Activated CD8-positive, alpha-beta memory T cell treated with anti-CD3 and anti-CD28 coated beads, Interleukin-2, amount 50 U/mL, for 1 hour (primary cell): ENCODE measurements around the gene MRPS16.
A peak's percentile ranks its signal among the peaks of the same experiment; 100 is the strongest.
"Not testable (repeated sequence)": the region's sequence is repeated elsewhere in the genome, so short reads cannot be mapped to it uniquely, and the experiment has no call there.

Experiments used
- DNase-seq: peaks from one replicate; pipeline ENCODE4 v3.0.0-alpha.2; 2020; ENCODE audit errors: extremely low read depth

MRPS16 gene

GRCh38 chr10:73252445-73253224 is at the start of gene MRPS16:
MRPS16 (minus strand) TSS chr10:73252644; CDS start chr10:73252482, 162 bp downstream.
- peak; percentile 77 for DNase-seq

- DNase-seq, result no peak
Observed at GRCh38 chr10:73296946-73297345, 44.5 kb upstream of the MRPS16 start.

- no peak for DNase-seq
Observed at GRCh38 chr10:73293461-73293860, 41.0 kb upstream of the MRPS16 start.

- no peak for DNase-seq
Observed at GRCh38 chr10:73289958-73290357, 37.5 kb upstream of the MRPS16 start.

- no peak for DNase-seq
Observed at GRCh38 chr10:73287441-73287840, 35.0 kb upstream of the MRPS16 start.

- DNase-seq, result no peak
Observed at GRCh38 chr10:73281097-73281496, 28.7 kb upstream of the MRPS16 start.

- DNase-seq, result no peak
Observed at GRCh38 chr10:73264423-73264822, 12.0 kb upstream of the MRPS16 start.

GRCh38 chr10:73263693-73264347 is 11.4 kb upstream of the MRPS16 start:
- no peak for DNase-seq

GRCh38 chr10:73262880-73263555 is 10.6 kb upstream of the MRPS16 start:
- no peak for DNase-seq

GRCh38 chr10:73262105-73262730 is 9.8 kb upstream of the MRPS16 start:
- DNase-seq, result no peak

- no peak for DNase-seq
Observed at GRCh38 chr10:73261362-73261995, 9.0 kb upstream of the MRPS16 start.

- DNase-seq, result not testable (repeated sequence)
Observed at GRCh38 chr10:73258612-73259011, 6.2 kb upstream of the MRPS16 start.

GRCh38 chr10:73253225-73253555 is 746 bp upstream of the MRPS16 start:
- DNase-seq, result no peak

GRCh38 chr10:73251683-73252444 is 580 bp downstream of the MRPS16 start:
- DNase-seq, result no peak

GRCh38 chr10:73248259-73248724 is 4.2 kb downstream of the MRPS16 start:
- DNase-seq, result no peak

- no peak for DNase-seq
Observed at GRCh38 chr10:73247509-73248258, 4.8 kb downstream of the MRPS16 start.

GRCh38 chr10:73246646-73247508 is 5.6 kb downstream of the MRPS16 start, which contains the start of gene DNAJC9:
DNAJC9 (minus strand) TSS chr10:73247255; CDS start chr10:73247189, 66 bp downstream.
- DNase-seq, result peak; percentile 79

GRCh38 chr10:73246322-73246645 is 6.2 kb downstream of the MRPS16 start:
- DNase-seq, result no peak

- DNase-seq, result no peak
Observed at GRCh38 chr10:73244866-73245477, 7.5 kb downstream of the MRPS16 start.
